Naive thymus-derived CD8-positive, alpha-beta T cell (primary cell): ENCODE data around the gene DST. TPM values are rescaled to one million over a fixed set of nuclear protein-coding genes. Genes with fewer than 3 reads are reported as not detected.
"Not testable (repeated sequence)": the region's sequence is repeated elsewhere in the genome, so short reads cannot be mapped to it uniquely, and the experiment has no call there.

Experiments
- ATAC-seq, 2 donors: fragments of 150-1000 bp; cut with Tn5 transposase in 1 of 2; sonication (Bioruptor Pico), chemical (Tn5 transposase) in 1 of 2; 1 replicate in 1 of 2; 2 replicates in 1 of 2; pipeline ENCODE4 v1.10.0; 2021; ENCODE audit warnings: mild to moderate bottlenecking in 2 of 2, moderate library complexity in 2 of 2
- POLR2A ChIA-PET: fragments of 350-600 bp; sonication (Branson Sonifier 250); formaldehyde crosslinking; loops from one replicate; lab custom pipeline; 2021; ENCODE audit warnings: antibody characterized with exemption; lab: Charles Lee
- DNase-seq, 10 donors: peaks; one replicate each; pipeline versions ENCODE4 v3.0.0 to v3.0.0-alpha.2; 2020 to 2022
- H3K27ac Mint-ChIP-seq, 10 donors: one replicate each; pipeline ENCODE4 v1.8.0; 2020 to 2022; ENCODE audit warnings: mild to moderate bottlenecking in 10 of 10, mixed read lengths in 10 of 10, moderate library complexity in 4 of 10, inconsistent platforms in 1 of 10
- H3K27me3 Mint-ChIP-seq, 5 donors: one replicate each; pipeline ENCODE4 v1.8.0; 2021 to 2022; ENCODE audit warnings: mixed read lengths in 5 of 5
- H3K36me3 Mint-ChIP-seq, 3 donors: one replicate each; pipeline ENCODE4 v1.8.0; 2020 to 2022; ENCODE audit warnings: mixed read lengths in 3 of 3, mild to moderate bottlenecking in 2 of 3, inconsistent platforms in 1 of 3
- H3K4me1 Mint-ChIP-seq, 4 donors: one replicate each; pipeline ENCODE4 v1.8.0; 2021 to 2022; ENCODE audit warnings: mixed read lengths in 4 of 4
- H3K4me3 Mint-ChIP-seq, 10 donors: one replicate each; pipeline ENCODE4 v1.8.0; 2020 to 2022; ENCODE audit warnings: mild to moderate bottlenecking in 10 of 10, mixed read lengths in 10 of 10, moderate library complexity in 6 of 10, inconsistent platforms in 1 of 10
- H3K9me3 Mint-ChIP-seq, 9 donors: one replicate each; pipeline ENCODE4 v1.8.0; 2020 to 2022; ENCODE audit warnings: mixed read lengths in 9 of 9, mild to moderate bottlenecking in 3 of 9, inconsistent platforms in 1 of 9, moderate library complexity in 1 of 9
- polyA plus RNA-seq, 3 donors: library from polyadenylated mRNA; unstranded; fragments of 300-500 nt; fragmentation: Illumina TruSeq; gene quantifications; one replicate each; pipeline ENCODE4 v1.2.3, GENCODE V29; 2021
- total RNA-seq, 8 experiments: library from RNA in 2 of 8; stranded (reverse) in 2 of 8; gene quantifications; one replicate each; pipeline ENCODE4 v1.2.3 and lab custom pipeline; 2021 to 2026

The DST gene
- total and polyA plus RNA-seq, 5 experiments from 2014 or later = 0.74 to 1.0 (median 0.79) TPM; not detected in 2

- H3K4me1 Mint-ChIP-seq = no peaks in the 10 kb centered on the region
- H3K27ac Mint-ChIP-seq = no peak overlapping the region
- POLR2A ChIA-PET = no interaction called here
- H3K27me3 Mint-ChIP-seq = no peaks in the 10 kb centered on the region
- DNase-seq = no peak
- no peaks in the 10 kb centered on the region for H3K9me3 Mint-ChIP-seq
- no peak overlapping the region for H3K4me3 Mint-ChIP-seq
- ATAC-seq = no peak
- H3K36me3 Mint-ChIP-seq = no peaks in the 10 kb centered on the region
Measured at GRCh38 chr6:56501993-56502392, 140.7 kb downstream of the DST start.

- no peak overlapping the region for H3K27ac Mint-ChIP-seq
- POLR2A ChIA-PET = no interaction called here
- H3K36me3 Mint-ChIP-seq = no peaks in the 10 kb centered on the region
- DNase-seq (no peak), ATAC-seq (no peak)
- no peaks in the 10 kb centered on the region for H3K27me3 Mint-ChIP-seq
- no peaks in the 10 kb centered on the region for H3K4me1 Mint-ChIP-seq
- no peaks in the 10 kb centered on the region for H3K9me3 Mint-ChIP-seq
- no peak overlapping the region for H3K4me3 Mint-ChIP-seq
Measured at GRCh38 chr6:56499095-56499494, 143.6 kb downstream of the DST start.

GRCh38 chr6:56497691-56498090, 145.0 kb downstream of the DST start:
- DNase-seq = no peak
- Mint-ChIP-seq H3K36me3 (no peaks in the 10 kb centered on the region), H3K27ac (no peak overlapping the region), H3K4me3 (no peak overlapping the region), H3K4me1 (no peaks in the 10 kb centered on the region), H3K27me3 (no peaks in the 10 kb centered on the region), H3K9me3 (no peaks in the 10 kb centered on the region)
- ATAC-seq = no peak
- POLR2A ChIA-PET = no interaction called here

- POLR2A ChIA-PET = no interaction called here
- ATAC-seq = no peak
- DNase-seq = no peak
- Mint-ChIP-seq H3K4me3 (no peak overlapping the region), H3K9me3 (no peaks in the 10 kb centered on the region), H3K27me3 (no peaks in the 10 kb centered on the region), H3K27ac (no peak overlapping the region), H3K36me3 (no peaks in the 10 kb centered on the region), H3K4me1 (no peaks in the 10 kb centered on the region)
Measured at GRCh38 chr6:56497240-56497639, 145.4 kb downstream of the DST start.

- DNase-seq, H3K27ac Mint-ChIP-seq, H3K4me3 Mint-ChIP-seq, ATAC-seq, H3K9me3 Mint-ChIP-seq, POLR2A ChIA-PET, H3K4me1 Mint-ChIP-seq, H3K36me3 Mint-ChIP-seq, H3K27me3 Mint-ChIP-seq: not testable (repeated sequence)
Measured at GRCh38 chr6:56496650-56497049, 146.0 kb downstream of the DST start.

GRCh38 chr6:56495654-56496053, 147.0 kb downstream of the DST start:
- H3K27ac Mint-ChIP-seq = no peak overlapping the region
- H3K4me3 Mint-ChIP-seq = no peak overlapping the region
- H3K9me3 Mint-ChIP-seq = no peaks in the 10 kb centered on the region
- POLR2A ChIA-PET = no interaction called here
- H3K36me3 Mint-ChIP-seq = no peaks in the 10 kb centered on the region
- H3K4me1 Mint-ChIP-seq = no peaks in the 10 kb centered on the region
- no peak for DNase-seq
- ATAC-seq = no peak
- H3K27me3 Mint-ChIP-seq = no peaks in the 10 kb centered on the region

GRCh38 chr6:56491606-56492328, 150.9 kb downstream of the DST start:
- no peak for DNase-seq
- H3K36me3 Mint-ChIP-seq = no peaks in the 10 kb centered on the region
- no peak for ATAC-seq
- H3K9me3 Mint-ChIP-seq = no peaks in the 10 kb centered on the region
- no peak overlapping the region for H3K4me3 Mint-ChIP-seq
- no peak overlapping the region for H3K27ac Mint-ChIP-seq
- POLR2A ChIA-PET = no interaction called here
- H3K27me3 Mint-ChIP-seq = no peaks in the 10 kb centered on the region
- H3K4me1 Mint-ChIP-seq = no peaks in the 10 kb centered on the region

- Mint-ChIP-seq H3K4me3 (no peak overlapping the region), H3K4me1 (no peaks in the 10 kb centered on the region)
- no peak for ATAC-seq
Measured at GRCh38 chr6:56490993-56491392, 151.7 kb downstream of the DST start.

GRCh38 chr6:56489559-56489958, 153.1 kb downstream of the DST start:
- ATAC-seq (no peak), DNase-seq (no peak)
- no peaks in the 10 kb centered on the region for H3K27me3 Mint-ChIP-seq
- H3K9me3 Mint-ChIP-seq = peaks cover 0 to 3% (median 0%) of the 10 kb centered on the region in 9 donors
- H3K4me1 Mint-ChIP-seq = no peaks in the 10 kb centered on the region
- POLR2A ChIA-PET = no interaction called here
- no peak overlapping the region for H3K27ac Mint-ChIP-seq
- H3K36me3 Mint-ChIP-seq = no peaks in the 10 kb centered on the region
- H3K4me3 Mint-ChIP-seq = no peak overlapping the region

More at GRCh38 chr6:56490993-56491392, 151.7 kb downstream of the DST start:
- H3K27me3 Mint-ChIP-seq = no peaks in the 10 kb centered on the region
- no peak overlapping the region for H3K27ac Mint-ChIP-seq
- no peak for DNase-seq
- no peaks in the 10 kb centered on the region for H3K36me3 Mint-ChIP-seq
- peaks cover 0 to 3% (median 0%) of the 10 kb centered on the region in 9 donors for H3K9me3 Mint-ChIP-seq
- POLR2A ChIA-PET = no interaction called here

GRCh38 chr6:56488281-56488680, 154.4 kb downstream of the DST start:
- no peaks in the 10 kb centered on the region for H3K36me3 Mint-ChIP-seq
- DNase-seq = no peak
- ATAC-seq = no peak
- no peak overlapping the region for H3K27ac Mint-ChIP-seq
- H3K27me3 Mint-ChIP-seq = no peaks in the 10 kb centered on the region
- H3K4me3 Mint-ChIP-seq = no peak overlapping the region
- POLR2A ChIA-PET = no interaction called here
- H3K9me3 Mint-ChIP-seq = peaks cover 0 to 3% (median 0%) of the 10 kb centered on the region in 9 donors
- no peaks in the 10 kb centered on the region for H3K4me1 Mint-ChIP-seq

GRCh38 chr6:56486681-56487080, 156.0 kb downstream of the DST start:
- DNase-seq (no peak), ATAC-seq (no peak)
- no peaks in the 10 kb centered on the region for H3K36me3 Mint-ChIP-seq
- H3K4me1 Mint-ChIP-seq = no peaks in the 10 kb centered on the region
- POLR2A ChIA-PET = no interaction called here
- no peak overlapping the region for H3K4me3 Mint-ChIP-seq
- H3K27ac Mint-ChIP-seq = no peak overlapping the region
- H3K27me3 Mint-ChIP-seq = no peaks in the 10 kb centered on the region
- peaks cover 0 to 3% (median 0%) of the 10 kb centered on the region in 9 donors for H3K9me3 Mint-ChIP-seq

- no peaks in the 10 kb centered on the region for H3K36me3 Mint-ChIP-seq
- POLR2A ChIA-PET = no interaction called here
- no peak overlapping the region for H3K4me3 Mint-ChIP-seq
- DNase-seq = no peak
- ATAC-seq = no peak
- H3K27ac Mint-ChIP-seq = no peak overlapping the region
- no peaks in the 10 kb centered on the region for H3K27me3 Mint-ChIP-seq
- peaks cover 0 to 3% (median 0%) of the 10 kb centered on the region in 9 donors for H3K9me3 Mint-ChIP-seq
- H3K4me1 Mint-ChIP-seq = no peaks in the 10 kb centered on the region
Measured at GRCh38 chr6:56484669-56485068, 158.0 kb downstream of the DST start.

- no peak overlapping the region for H3K27ac Mint-ChIP-seq
- H3K4me3 Mint-ChIP-seq = no peak overlapping the region
- no peaks in the 10 kb centered on the region for H3K4me1 Mint-ChIP-seq
- H3K9me3 Mint-ChIP-seq = peaks cover 0 to 10% (median 3%) of the 10 kb centered on the region in 9 donors
- ATAC-seq = no peak
- POLR2A ChIA-PET = no interaction called here
- H3K36me3 Mint-ChIP-seq = no peaks in the 10 kb centered on the region
- no peak for DNase-seq
- no peaks in the 10 kb centered on the region for H3K27me3 Mint-ChIP-seq
Measured at GRCh38 chr6:56483929-56484328, 158.8 kb downstream of the DST start.

GRCh38 chr6:56482525-56482924, 160.2 kb downstream of the DST start:
- Mint-ChIP-seq H3K36me3 (no peaks in the 10 kb centered on the region), H3K4me3 (no peak overlapping the region), H3K27ac (no peak overlapping the region), H3K9me3 (peaks cover 0 to 14% (median 3%) of the 10 kb centered on the region in 9 donors), H3K4me1 (no peaks in the 10 kb centered on the region), H3K27me3 (no peaks in the 10 kb centered on the region)
- ATAC-seq = no peak
- DNase-seq = no peak
- POLR2A ChIA-PET = no interaction called here
